CD4-positive, CD25-positive, alpha-beta regulatory T cell (primary cell): ENCODE data around the gene STOML1. TPM values are rescaled to one million over a fixed set of nuclear protein-coding genes. Genes with fewer than 3 reads are reported as not detected.
A peak's percentile ranks its signal among the peaks of the same experiment; 100 is the strongest.

Experiments used
- ATAC-seq, 2 donors: fragments of 150-1000 bp; cut with Tn5 transposase; one replicate each; pipeline ENCODE4 v1.10.0; 2021; ENCODE audit warnings: low read depth in 2 of 2, moderate number of reproducible peaks in 2 of 2, moderate library complexity in 1 of 2
- DNase-seq, 3 donors: peaks; one replicate each; pipeline versions ENCODE4 v3.0.0 to v3.0.0-alpha.2; 2012 to 2022; ENCODE audit warnings: mixed read lengths in 1 of 3
- H3K27ac ChIP-seq: one replicate; pipeline ENCODE4 v1.7.0; 2013; ENCODE audit warnings: mild to moderate bottlenecking, low read length; ENCODE audit not compliant: insufficient read depth, poor library complexity, severe bottlenecking
- H3K27me3 ChIP-seq: one replicate; pipeline ENCODE4 v1.7.0; 2013; ENCODE audit warnings: low read length; ENCODE audit not compliant: control insufficient read depth, insufficient read depth
- H3K36me3 ChIP-seq: one replicate; pipeline ENCODE4 v1.7.0; 2013; ENCODE audit warnings: mild to moderate bottlenecking, low read length, moderate library complexity; ENCODE audit not compliant: control insufficient read depth, insufficient read depth
- H3K4me1 ChIP-seq: 2 replicates; pipeline ENCODE4 v1.7.0; 2013; ENCODE audit warnings: mild to moderate bottlenecking, low read length; ENCODE audit not compliant: insufficient read depth, control insufficient read depth, poor library complexity, severe bottlenecking
- H3K4me3 ChIP-seq: one replicate; pipeline ENCODE4 v1.7.0; 2013; ENCODE audit warnings: low read depth, mild to moderate bottlenecking, low read length, moderate library complexity
- H3K9me3 ChIP-seq, 2 experiments: 1 replicate in 1 of 2; 2 replicates in 1 of 2; pipeline ENCODE4 v1.7.0; 2013; ENCODE audit warnings: low read length in 2 of 2, mild to moderate bottlenecking in 1 of 2, moderate library complexity in 1 of 2; ENCODE audit not compliant: control insufficient read depth in 2 of 2
- H3K27ac Mint-ChIP-seq, 3 donors: one replicate each; pipeline ENCODE4 v1.8.0; 2020 to 2022; ENCODE audit warnings: mild to moderate bottlenecking in 3 of 3, mixed read lengths in 3 of 3, moderate library complexity in 2 of 3
- H3K27me3 Mint-ChIP-seq: one replicate; pipeline ENCODE4 v1.8.0; 2022; ENCODE audit warnings: mild to moderate bottlenecking, mixed read lengths
- H3K36me3 Mint-ChIP-seq: one replicate; pipeline ENCODE4 v1.8.0; 2020; ENCODE audit warnings: mixed read lengths
- H3K4me1 Mint-ChIP-seq, 4 donors: one replicate each; pipeline ENCODE4 v1.8.0; 2020 to 2022; ENCODE audit warnings: mixed read lengths in 4 of 4, mild to moderate bottlenecking in 1 of 4
- H3K4me3 Mint-ChIP-seq, 4 donors: one replicate each; pipeline ENCODE4 v1.8.0; 2020 to 2022; ENCODE audit warnings: mild to moderate bottlenecking in 4 of 4, mixed read lengths in 4 of 4, moderate library complexity in 3 of 4
- H3K9me3 Mint-ChIP-seq, 7 donors: one replicate each; pipeline ENCODE4 v1.8.0; 2020 to 2022; ENCODE audit warnings: mixed read lengths in 7 of 7, mild to moderate bottlenecking in 3 of 7, moderate library complexity in 2 of 7
- polyA plus RNA-seq, 4 donors: library from polyadenylated mRNA; unstranded; fragments of 300-500 nt; fragmentation: Illumina TruSeq; gene quantifications; one replicate each; pipeline ENCODE4 v1.2.3, GENCODE V29; 2021
- total RNA-seq: library from RNA; stranded (reverse); gene quantifications from one replicate; pipeline ENCODE4 v1.2.3, GENCODE V29; 2022

The STOML1 gene
- total and polyA plus RNA-seq, 5 donors from 2014 or later: 5.9 to 11.4 (median 9.7) TPM

- H3K36me3 ChIP-seq: peaks cover 76% of the 10 kb centered on the region
- peaks cover 4% of the 10 kb centered on the region for H3K27me3 Mint-ChIP-seq
- peaks cover 32% of the 10 kb centered on the region for H3K36me3 Mint-ChIP-seq
- H3K27ac ChIP-seq: no peak overlapping the region
- H3K4me3 Mint-ChIP-seq: no peak overlapping the region
- H3K4me3 ChIP-seq: no peak overlapping the region
- H3K4me1 Mint-ChIP-seq: peaks cover 0 to 18% (median 3%) of the 10 kb centered on the region in 4 donors
- DNase-seq (no peak), ATAC-seq (no peak)
- H3K27me3 ChIP-seq: no peaks in the 10 kb centered on the region
- H3K4me1 ChIP-seq: no peaks in the 10 kb centered on the region
- H3K9me3 ChIP-seq: no peaks in the 10 kb centered on the region
- H3K9me3 Mint-ChIP-seq: no peaks in the 10 kb centered on the region
- H3K27ac Mint-ChIP-seq: no peak overlapping the region
Measured at GRCh38 chr15:74025436-74025835, 33.3 kb upstream of the STOML1 start.

- Histone ChIP-seq H3K9me3 (no peaks in the 10 kb centered on the region), H3K4me1 (no peaks in the 10 kb centered on the region), H3K27me3 (no peaks in the 10 kb centered on the region), H3K4me3 (no peak overlapping the region), H3K36me3 (peaks cover 75% of the 10 kb centered on the region), H3K27ac (no peak overlapping the region)
- Mint-ChIP-seq H3K27ac (peak overlapping the region in 2 of 3 donors; percentile 5 to 47), H3K9me3 (no peaks in the 10 kb centered on the region), H3K36me3 (peaks cover 32% of the 10 kb centered on the region), H3K4me1 (peaks cover 2 to 20% (median 8%) of the 10 kb centered on the region in 4 donors), H3K4me3 (no peak overlapping the region), H3K27me3 (peaks cover 4% of the 10 kb centered on the region)
- ATAC-seq (no peak), DNase-seq (no peak)
Measured at GRCh38 chr15:74024687-74025086, 32.6 kb upstream of the STOML1 start.

GRCh38 chr15:74022706-74023470, 30.8 kb upstream of the STOML1 start:
- DNase-seq (no peak), ATAC-seq (no peak)
- Histone ChIP-seq H3K4me1 (no peaks in the 10 kb centered on the region), H3K4me3 (no peak overlapping the region), H3K27me3 (no peaks in the 10 kb centered on the region), H3K36me3 (peaks cover 68% of the 10 kb centered on the region), H3K27ac (no peak overlapping the region), H3K9me3 (no peaks in the 10 kb centered on the region)
- Mint-ChIP-seq H3K27ac (no peak overlapping the region), H3K4me3 (no peak overlapping the region), H3K4me1 (peaks cover 3 to 22% (median 10%) of the 10 kb centered on the region in 4 donors), H3K36me3 (peaks cover 32% of the 10 kb centered on the region), H3K9me3 (no peaks in the 10 kb centered on the region), H3K27me3 (peaks cover 4% of the 10 kb centered on the region)

GRCh38 chr15:74019734-74020133, 27.6 kb upstream of the STOML1 start:
- Mint-ChIP-seq H3K9me3 (no peaks in the 10 kb centered on the region), H3K4me1 (peaks cover 7 to 34% (median 20%) of the 10 kb centered on the region in 4 donors), H3K4me3 (no peak overlapping the region), H3K36me3 (peaks cover 29% of the 10 kb centered on the region), H3K27ac (peak overlapping the region in 1 of 3 donors; percentile 16), H3K27me3 (peaks cover 4% of the 10 kb centered on the region)
- Histone ChIP-seq H3K9me3 (no peaks in the 10 kb centered on the region), H3K4me1 (no peaks in the 10 kb centered on the region), H3K36me3 (peaks cover 53% of the 10 kb centered on the region), H3K4me3 (no peak overlapping the region), H3K27ac (no peak overlapping the region), H3K27me3 (no peaks in the 10 kb centered on the region)
- no peak for DNase-seq
- no peak for ATAC-seq

GRCh38 chr15:74013374-74013894, 21.3 kb upstream of the STOML1 start:
- ATAC-seq: no peak
- Histone ChIP-seq H3K4me3 (no peak overlapping the region), H3K4me1 (peaks cover 5% of the 10 kb centered on the region), H3K9me3 (peaks cover 0 to 2% of the 10 kb centered on the region in 2 experiments), H3K27ac (no peak overlapping the region), H3K27me3 (no peaks in the 10 kb centered on the region), H3K36me3 (peaks cover 22% of the 10 kb centered on the region)
- no peak for DNase-seq
- H3K4me3 Mint-ChIP-seq: no peak overlapping the region
- peaks cover 21% of the 10 kb centered on the region for H3K36me3 Mint-ChIP-seq
- H3K27me3 Mint-ChIP-seq: no peaks in the 10 kb centered on the region
- peaks cover 18 to 59% (median 45%) of the 10 kb centered on the region in 4 donors for H3K4me1 Mint-ChIP-seq
- H3K9me3 Mint-ChIP-seq: peaks cover 0 to 2% (median 0%) of the 10 kb centered on the region in 7 donors
- H3K27ac Mint-ChIP-seq: peak overlapping the region in 1 of 3 donors; percentile 50

GRCh38 chr15:74011610-74012009, 19.5 kb upstream of the STOML1 start:
- DNase-seq (no peak), ATAC-seq (no peak)
- H3K27ac ChIP-seq: no peak overlapping the region
- peaks cover 0 to 2% of the 10 kb centered on the region in 2 experiments for H3K9me3 ChIP-seq
- peaks cover 0 to 2% (median 0%) of the 10 kb centered on the region in 7 donors for H3K9me3 Mint-ChIP-seq
- H3K36me3 Mint-ChIP-seq: peaks cover 31% of the 10 kb centered on the region
- no peak overlapping the region for H3K4me3 ChIP-seq
- no peak overlapping the region for H3K27ac Mint-ChIP-seq
- peaks cover 31 to 75% (median 59%) of the 10 kb centered on the region in 4 donors for H3K4me1 Mint-ChIP-seq
- no peaks in the 10 kb centered on the region for H3K27me3 Mint-ChIP-seq
- peaks cover 22% of the 10 kb centered on the region for H3K36me3 ChIP-seq
- peaks cover 23% of the 10 kb centered on the region for H3K4me1 ChIP-seq
- no peaks in the 10 kb centered on the region for H3K27me3 ChIP-seq
- H3K4me3 Mint-ChIP-seq: no peak overlapping the region

GRCh38 chr15:74010929-74011540, 18.9 kb upstream of the STOML1 start:
- peaks cover 34 to 81% (median 62%) of the 10 kb centered on the region in 4 donors for H3K4me1 Mint-ChIP-seq
- H3K27ac ChIP-seq: no peak overlapping the region
- H3K27me3 Mint-ChIP-seq: no peaks in the 10 kb centered on the region
- DNase-seq: no peak
- no peaks in the 10 kb centered on the region for H3K27me3 ChIP-seq
- H3K36me3 ChIP-seq: peaks cover 23% of the 10 kb centered on the region
- H3K4me3 Mint-ChIP-seq: no peak overlapping the region
- peaks cover 34% of the 10 kb centered on the region for H3K36me3 Mint-ChIP-seq
- ATAC-seq: no peak
- H3K27ac Mint-ChIP-seq: peak overlapping the region in 1 of 3 donors; percentile 33
- H3K9me3 Mint-ChIP-seq: peaks cover 0 to 2% (median 0%) of the 10 kb centered on the region in 7 donors
- H3K4me1 ChIP-seq: peaks cover 29% of the 10 kb centered on the region
- peaks cover 0 to 2% of the 10 kb centered on the region in 2 experiments for H3K9me3 ChIP-seq
- H3K4me3 ChIP-seq: no peak overlapping the region
